Left colon (tissue), 2 donors: ENCODE results near the gene METTL25B. TPM values are rescaled to one million over a fixed set of nuclear protein-coding genes. Genes with fewer than 3 reads are reported as not detected.
"Not testable (repeated sequence)": the region's sequence is repeated elsewhere in the genome, so short reads cannot be mapped to it uniquely, and the experiment has no call there.

ENCODE experiments used
- ATAC-seq: fragments of 200-7000 bp; cut with Tn5 transposase; one replicate; pipeline ENCODE4 v1.9.1; 2020; ENCODE audit warnings: mild to moderate bottlenecking, moderate library complexity
- DNase-seq, 2 donors: peaks; one replicate each; pipeline ENCODE4 v3.0.0-alpha.2; 2020
- intact Hi-C, 2 donors: fragments of 100-400 bp; cut with DNase I in 1 of 2; cut with micrococcal nuclease in 1 of 2; formaldehyde crosslinking; loops; one replicate each; pipeline versions ENCODE4 v1.11.2 to v1.14.0; 2022; cut with DNase I, micrococcal nuclease
- total RNA-seq, 2 donors: library from RNA; stranded (reverse); fragmentation: NEBNext Ultra II Directional; extraction: Animal tissue kit (Norgen Biotek cat#: 25700); gene quantifications; one replicate each; pipeline ENCODE4 v1.2.1, GENCODE V29; 2021
- donor health status: DM: no; HTN: no; CAD: no.
- donor health status: DM: yes; HTN: yes; CAD: no.

The METTL25B gene
- total RNA-seq, 2 donors from 2014 or later, result 40.6 to 47.9 TPM

- ATAC-seq (no peak), DNase-seq (no peak)
- intact Hi-C loops, result no loop called here
Measured at GRCh38 chr1:156755527-156755950, 27.3 kb downstream of the METTL25B start.

- no peak for ATAC-seq
- DNase-seq, result no peak
- intact Hi-C loops, result no loop called here
Measured at GRCh38 chr1:156756355-156756754, 28.1 kb downstream of the METTL25B start.

- DNase-seq, intact Hi-C loops, ATAC-seq: not testable (repeated sequence)
Measured at GRCh38 chr1:156757572-156758253, 29.4 kb downstream of the METTL25B start.

GRCh38 chr1:156760092-156760795, 32.0 kb downstream of the METTL25B start:
- DNase-seq, result no peak
- intact Hi-C loops, result no loop called here
- ATAC-seq, result peak; percentile 21

GRCh38 chr1:156760796-156761104, 32.5 kb downstream of the METTL25B start:
- intact Hi-C loops, result no loop called here
- no peak for ATAC-seq
- no peak for DNase-seq

GRCh38 chr1:156765136-156765535, 36.9 kb downstream of the METTL25B start:
- intact Hi-C loops, DNase-seq, ATAC-seq: not testable (repeated sequence)

GRCh38 chr1:156765666-156766065, 37.4 kb downstream of the METTL25B start:
- intact Hi-C loops, result no loop called here
- ATAC-seq, result no peak
- DNase-seq, result no peak

GRCh38 chr1:156766298-156767100, 38.2 kb downstream of the METTL25B start:
- ATAC-seq (peak; percentile 33), DNase-seq (no peak)
- intact Hi-C loops, result no loop called here

- ATAC-seq, result peak; percentile 90
- intact Hi-C loops, result no loop called here
- peak; percentile 94 to 99 for DNase-seq
Measured at GRCh38 chr1:156767101-156767878, 39.0 kb downstream of the METTL25B start, which contains the start of gene PRCC. Gene PRCC (plus strand): TSS chr1:156767535. CDS start chr1:156767772, 237 bp downstream.

GRCh38 chr1:156767879-156768604, 39.8 kb downstream of the METTL25B start:
- ATAC-seq (peak; percentile 12), DNase-seq (peak; percentile 43 to 55)
- intact Hi-C loops, result no loop called here

- no peak for ATAC-seq
Measured at GRCh38 chr1:156768610-156769295, 40.5 kb downstream of the METTL25B start.

GRCh38 chr1:156772222-156772621, 44.0 kb downstream of the METTL25B start:
- intact Hi-C loops, result no loop called here
- ATAC-seq (no peak), DNase-seq (no peak)

More at GRCh38 chr1:156768610-156769295, 40.5 kb downstream of the METTL25B start:
- no peak for DNase-seq
- intact Hi-C loops, result no loop called here

- DNase-seq (no peak), ATAC-seq (no peak)
- intact Hi-C loops, result no loop called here
Measured at GRCh38 chr1:156772728-156773497, 44.6 kb downstream of the METTL25B start.

GRCh38 chr1:156773607-156774006, 45.3 kb downstream of the METTL25B start:
- intact Hi-C loops, result no loop called here
- no peak for DNase-seq
- ATAC-seq, result no peak

- intact Hi-C loops, result no loop called here
- DNase-seq (no peak), ATAC-seq (no peak)
Measured at GRCh38 chr1:156775799-156776198, 47.5 kb downstream of the METTL25B start.

- intact Hi-C loops, result no loop called here
- no peak for ATAC-seq
Measured at GRCh38 chr1:156776942-156777341, 48.7 kb downstream of the METTL25B start.

GRCh38 chr1:156777573-156777972, 49.3 kb downstream of the METTL25B start:
- ATAC-seq (no peak), DNase-seq (no peak)
- intact Hi-C loops, result no loop called here

More at GRCh38 chr1:156776942-156777341, 48.7 kb downstream of the METTL25B start:
- DNase-seq, result no peak
